Hematopoietic multipotent progenitor cell treated with erythropoietin and hydrocortisone succinate and interleukin-3 and kit ligand, for 17 days (in vitro differentiated cells): Measurements from ENCODE around the gene IL17RA.
"Not testable (repeated sequence)": the region's sequence is repeated elsewhere in the genome, so short reads cannot be mapped to it uniquely, and the experiment has no call there.

ENCODE experiments used
- DNase-seq: peaks from one replicate; pipeline ENCODE4 v3.0.0-alpha.2; 2015; ENCODE audit warnings: low spot score

IL17RA gene

DNA sequence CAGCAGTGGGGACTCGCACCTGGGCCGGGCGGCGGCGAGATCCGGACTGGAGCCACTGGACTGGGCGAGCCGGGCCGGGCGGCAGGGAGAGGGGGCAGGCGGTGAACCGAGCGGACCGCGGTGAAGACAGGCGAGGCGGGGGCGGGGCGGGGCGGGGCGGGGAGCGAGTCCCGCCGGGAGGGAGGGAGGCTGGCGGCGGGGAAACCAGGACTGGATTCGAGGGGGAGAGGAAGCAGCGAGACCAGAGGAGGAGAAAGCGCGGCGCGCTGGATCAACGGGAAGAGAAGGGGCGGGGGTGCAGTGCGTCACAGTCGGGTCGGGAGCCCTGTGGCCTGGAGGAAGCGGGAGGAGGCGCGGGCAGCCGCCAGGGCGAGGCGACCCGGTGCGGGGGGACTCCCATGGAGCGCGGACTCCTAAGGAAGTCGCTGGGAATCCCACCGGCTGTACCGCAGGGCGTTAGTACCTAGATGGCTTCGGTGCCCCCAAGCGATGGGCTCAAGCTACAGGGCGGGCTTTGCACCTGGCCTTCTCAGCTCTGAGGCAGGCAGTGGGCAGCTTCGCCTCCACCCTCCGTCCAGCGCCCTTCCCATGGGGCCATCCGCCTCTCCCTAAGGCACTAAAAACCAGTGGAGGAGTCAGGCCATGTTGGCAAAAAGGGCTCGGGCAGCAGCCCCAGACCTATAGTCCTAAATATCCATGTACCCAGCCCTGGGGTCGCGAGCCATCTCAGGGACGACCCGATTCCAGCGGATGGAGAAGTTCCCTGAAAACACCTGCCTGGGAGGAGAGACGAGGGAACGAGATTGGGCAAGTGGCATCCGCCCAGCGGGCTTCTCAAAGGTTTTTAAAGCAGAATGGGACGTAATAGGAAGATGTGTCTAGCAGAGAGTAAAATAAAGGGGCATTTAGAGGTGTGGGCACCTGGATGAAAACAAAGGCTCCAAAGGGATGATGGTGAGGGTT is 36.7 kb downstream of the IL17RA start, which contains the start of gene TMEM121B:
TMEM121B (minus strand) TSS at position 128 of the 963 bp plus-strand sequence. CDS start 233 bp downstream, outside the sequence.
- no peak for DNase-seq

DNA sequence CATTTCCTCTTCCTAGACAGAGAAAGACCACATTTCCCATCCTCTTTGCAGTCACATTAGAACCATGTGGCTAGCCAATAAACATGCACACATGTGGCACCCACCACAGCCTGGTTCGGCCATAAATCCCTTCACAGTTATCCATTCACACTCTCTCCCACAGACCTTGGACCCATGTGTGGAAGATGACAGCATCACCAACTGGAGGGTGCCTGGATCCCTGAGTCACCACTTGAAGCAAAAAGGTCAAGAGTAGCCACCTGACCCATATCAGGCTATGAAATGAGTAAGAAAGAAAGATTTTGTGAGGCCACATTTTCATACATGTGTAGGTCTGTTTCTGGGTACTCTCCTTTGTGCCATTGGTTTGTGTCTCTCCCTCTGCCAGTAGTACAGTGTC is 45.4 kb downstream of the IL17RA start:
- DNase-seq = no peak

DNA sequence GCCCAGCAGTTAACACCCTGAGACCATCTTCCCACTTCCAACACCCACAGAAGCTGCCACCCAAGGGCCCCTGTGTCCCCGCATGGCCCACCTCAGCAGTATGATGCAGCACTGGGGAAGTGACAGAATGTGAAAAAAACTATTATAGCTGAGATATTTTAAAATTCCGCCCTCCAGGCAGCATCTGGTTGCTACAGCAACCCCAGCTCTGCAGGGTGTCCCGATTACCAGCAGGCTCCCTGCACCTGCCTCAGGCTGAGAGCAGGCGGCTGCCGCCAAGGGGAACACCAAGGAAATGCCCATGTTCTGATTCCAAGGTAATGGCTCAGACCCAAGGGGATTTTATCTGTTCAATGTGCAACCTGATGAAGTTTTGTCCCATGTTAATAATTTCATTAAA is 46.9 kb downstream of the IL17RA start:
- no peak for DNase-seq

DNA sequence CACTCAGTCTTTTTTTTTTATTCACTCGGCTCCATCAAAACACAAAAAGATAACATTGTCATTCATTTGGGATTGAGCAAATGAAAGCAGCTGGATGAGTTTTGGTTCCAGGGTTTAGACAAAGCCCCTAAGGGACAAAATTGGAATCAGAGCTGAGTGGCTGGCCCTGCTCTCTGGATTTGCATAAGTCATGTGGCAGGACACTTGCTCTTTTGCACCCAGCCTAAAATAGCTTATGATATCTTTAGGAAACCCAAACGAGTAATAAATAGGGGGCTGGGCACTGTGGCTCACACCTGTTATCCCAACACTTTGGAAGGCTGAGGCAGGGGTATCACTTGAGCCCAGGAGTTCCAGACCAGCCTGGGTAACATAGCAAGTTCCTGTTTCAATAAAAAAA is 47.3 kb downstream of the IL17RA start:
- DNase-seq = no peak

DNA sequence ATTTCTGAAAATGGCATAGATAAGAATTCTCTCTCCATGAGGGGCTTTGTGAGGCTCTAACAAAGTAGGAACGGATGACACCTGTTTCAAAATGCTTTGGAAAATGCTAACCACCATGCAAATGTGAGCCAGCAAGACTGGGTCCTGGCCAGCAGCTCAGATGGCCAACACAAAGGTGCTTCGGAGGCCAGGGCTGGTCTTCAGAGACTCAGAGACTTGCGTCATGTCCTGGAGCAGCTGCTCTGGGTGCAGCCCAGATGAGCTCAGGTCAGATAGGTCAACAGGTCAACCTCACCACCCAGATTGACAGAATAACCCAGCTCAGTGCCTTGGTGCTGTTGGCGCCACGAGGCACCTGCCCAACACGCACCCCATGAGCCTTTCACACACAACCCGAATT is 48.3 kb downstream of the IL17RA start:
- DNase-seq = no peak

DNA sequence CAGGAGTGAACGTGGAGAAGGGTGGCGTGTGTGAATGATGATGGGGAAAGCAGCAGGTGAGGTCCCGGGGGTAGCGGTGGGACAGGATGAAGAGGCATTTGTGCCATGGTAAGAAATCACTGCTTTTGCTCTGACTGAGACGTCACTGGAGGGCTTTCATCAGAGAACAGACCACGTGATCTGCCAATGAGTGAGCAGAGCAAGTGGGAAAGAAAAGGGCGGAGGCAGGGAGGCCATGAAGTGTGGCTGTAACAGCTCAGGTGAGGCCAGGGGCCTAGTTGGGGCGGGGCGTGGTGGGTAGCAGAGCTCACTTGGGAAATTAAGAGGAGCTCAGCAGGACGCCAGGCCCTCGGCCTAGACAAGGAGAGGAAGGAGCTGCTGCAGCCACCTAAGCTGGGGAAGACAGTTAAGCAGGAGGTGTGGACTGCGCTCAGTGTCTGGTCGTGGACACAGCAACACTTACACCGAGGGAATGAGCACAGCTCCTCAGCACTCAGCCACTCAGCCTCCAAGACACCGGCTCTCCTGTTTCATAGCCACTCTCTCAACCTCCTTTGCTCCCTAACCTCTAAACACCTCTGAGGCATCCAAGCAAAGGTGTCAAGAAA is 50.5 kb downstream of the IL17RA start:
- DNase-seq = no peak

DNA sequence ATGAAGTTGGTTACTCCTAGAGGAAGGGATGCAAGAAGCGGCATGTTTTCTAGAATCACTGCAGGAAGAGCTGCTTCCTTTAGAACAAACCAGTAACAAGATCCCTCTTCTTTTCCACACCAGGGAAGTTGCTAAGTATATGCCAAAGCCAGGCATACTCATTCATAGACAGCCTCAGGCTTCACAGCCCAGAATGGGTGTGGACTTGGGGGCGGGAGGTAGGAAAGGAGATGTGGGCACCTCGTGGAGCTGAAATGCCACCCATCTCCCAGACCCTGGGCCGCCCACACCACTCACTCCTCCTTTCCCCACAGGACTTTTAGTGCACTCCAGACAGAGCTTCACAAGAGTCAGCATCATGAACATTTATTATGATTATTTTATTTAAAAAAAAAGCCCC is 52.4 kb downstream of the IL17RA start:
- DNase-seq = no peak

DNA sequence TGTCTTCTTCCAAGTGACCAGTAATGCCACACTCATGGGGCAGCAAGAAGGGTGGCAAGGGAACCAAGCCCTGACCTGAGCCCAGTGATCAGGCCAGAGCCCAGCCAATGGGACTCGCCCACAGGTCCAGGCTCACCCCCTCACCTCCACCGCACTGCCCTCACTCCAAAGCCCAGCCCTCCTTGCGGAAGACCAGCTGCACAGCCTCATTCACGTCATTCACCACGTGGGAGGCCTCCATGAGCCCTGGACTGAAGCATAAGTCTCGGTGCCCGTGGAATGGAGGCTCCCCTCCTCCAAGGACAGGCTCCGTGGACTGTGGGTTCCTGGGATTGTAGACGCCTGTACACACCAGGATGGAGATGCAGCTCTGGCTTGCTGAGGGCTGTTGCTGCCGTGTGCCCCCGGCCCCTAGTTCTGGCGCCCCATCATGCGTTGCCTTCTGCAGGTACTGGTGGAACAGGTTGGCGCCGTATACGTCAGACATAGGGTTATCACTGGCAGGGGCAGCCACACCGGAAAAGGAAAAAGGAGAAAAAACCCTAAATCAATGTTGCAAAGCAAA is 53.1 kb downstream of the IL17RA start:
- no peak for DNase-seq

DNA sequence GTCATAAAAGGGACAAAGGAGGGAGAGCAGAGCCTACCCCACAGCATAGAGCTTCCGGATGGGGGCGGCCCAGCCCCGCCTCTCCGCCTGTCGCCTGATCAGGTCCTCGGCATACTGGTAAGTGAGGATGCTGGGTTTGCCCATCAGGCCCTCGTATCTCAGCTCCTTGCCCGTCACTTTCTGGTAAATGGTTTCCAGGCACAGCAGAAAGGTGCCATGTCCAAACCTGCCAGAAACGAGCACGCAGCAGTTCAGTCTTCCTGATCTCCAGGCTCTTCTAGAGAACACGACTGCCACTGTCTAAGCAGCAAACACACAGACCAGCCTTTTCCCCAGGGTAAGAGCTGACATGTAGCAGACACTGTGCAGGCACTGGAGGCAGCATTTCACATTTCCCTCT is 53.7 kb downstream of the IL17RA start:
- DNase-seq = no peak

DNA sequence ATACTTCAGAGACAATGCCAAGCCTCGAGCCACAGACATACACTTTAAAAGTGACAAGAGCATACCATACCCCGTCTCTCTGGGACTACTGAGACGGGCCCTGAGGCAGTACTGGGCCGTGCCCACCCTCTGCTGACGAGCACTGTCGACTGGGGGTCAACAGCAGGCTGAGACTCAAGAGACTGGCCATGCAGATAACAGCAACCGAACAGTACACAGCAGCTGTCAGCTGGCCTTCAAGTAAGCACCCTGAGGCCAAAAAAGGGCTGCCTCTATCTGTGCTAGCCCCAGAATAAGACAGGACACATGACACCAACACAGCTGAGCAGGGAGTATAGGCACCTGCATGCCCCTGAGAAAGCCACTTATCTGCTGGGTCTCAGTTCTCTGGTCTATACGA is 55.2 kb downstream of the IL17RA start:
- DNase-seq = no peak

DNA sequence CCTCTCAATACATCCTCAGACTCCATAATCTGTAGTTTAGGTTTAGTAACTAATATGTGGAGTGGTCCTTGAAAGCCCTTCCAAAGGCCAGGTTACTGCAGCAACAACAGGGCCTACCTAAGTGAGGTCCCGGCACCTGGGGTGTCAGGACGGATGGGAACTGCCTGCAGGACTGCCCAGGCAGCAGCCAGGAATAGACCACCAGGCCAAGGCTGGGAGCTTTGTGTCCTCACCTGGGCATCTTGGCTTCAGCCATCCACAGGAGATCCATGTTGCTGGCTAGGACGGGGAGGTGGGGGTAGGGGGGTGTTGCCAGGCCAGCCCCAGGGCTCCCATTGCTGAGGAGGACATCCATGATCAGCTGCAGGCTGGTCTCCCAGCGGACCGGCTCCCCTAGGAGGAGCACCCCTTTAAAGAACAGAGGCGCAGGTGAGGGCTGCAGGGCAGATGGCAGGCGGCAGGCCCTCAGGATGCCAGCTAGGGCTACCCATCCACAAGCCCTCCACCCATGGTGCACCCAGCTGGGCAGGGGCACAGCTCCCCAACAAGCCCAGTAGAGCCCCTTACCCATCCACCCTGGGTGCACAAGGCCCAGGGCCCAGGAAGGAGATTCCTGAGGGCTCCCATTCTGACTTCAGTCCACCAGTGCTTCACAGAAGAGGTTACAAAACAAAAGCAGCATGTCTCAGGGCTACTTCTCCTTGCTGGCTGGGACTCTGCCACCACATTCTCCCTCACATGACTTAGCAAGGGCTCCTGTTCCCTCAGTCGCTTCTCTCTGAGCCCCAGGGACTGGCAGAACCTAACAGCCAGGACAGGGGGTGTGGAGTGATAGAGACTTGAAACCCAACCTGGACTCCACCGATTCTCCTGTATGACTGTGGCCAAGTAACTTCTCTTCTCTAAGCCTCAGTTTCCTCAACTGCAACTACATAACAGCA is 56.3 kb downstream of the IL17RA start:
- DNase-seq = no peak

DNA sequence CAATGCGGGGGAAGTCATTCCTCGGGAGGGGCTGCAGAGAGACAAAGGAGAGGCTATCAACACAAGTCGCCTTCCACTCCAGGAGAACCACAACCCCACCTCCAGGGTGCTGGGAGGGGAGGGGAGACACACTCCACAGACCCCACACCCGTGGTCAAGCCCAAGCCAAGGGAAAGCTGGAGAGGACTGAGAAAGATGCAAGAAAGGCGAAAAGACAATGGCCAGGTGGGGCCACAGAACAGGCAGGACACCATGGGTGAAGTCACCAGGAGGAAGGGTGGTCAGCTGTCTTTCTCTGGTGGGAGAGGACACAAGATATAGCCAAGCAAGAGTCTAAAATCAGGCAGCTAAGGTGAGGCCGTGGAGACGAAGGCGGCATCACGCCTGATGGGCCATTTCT is 58.3 kb downstream of the IL17RA start:
- DNase-seq = no peak

DNA sequence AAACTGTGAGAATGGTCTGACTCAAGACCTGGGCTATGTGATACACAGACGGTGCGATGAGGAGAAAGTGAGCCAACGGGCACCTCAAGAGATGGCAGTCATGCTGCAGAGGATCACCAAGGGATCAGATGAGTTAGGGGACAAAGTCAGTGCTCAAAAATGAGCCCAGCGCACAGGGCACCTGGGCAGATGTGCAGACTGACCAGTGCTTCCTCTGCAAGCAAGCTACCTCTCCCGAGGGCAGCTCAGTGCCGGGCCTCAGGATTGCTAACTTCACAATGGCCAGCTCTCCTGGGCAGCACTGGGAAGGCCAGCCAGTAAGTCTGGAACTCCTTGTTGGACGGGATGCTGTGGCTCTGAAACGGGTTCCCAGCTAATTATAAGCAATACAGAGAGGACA is 59.0 kb downstream of the IL17RA start:
- no peak for DNase-seq

DNA sequence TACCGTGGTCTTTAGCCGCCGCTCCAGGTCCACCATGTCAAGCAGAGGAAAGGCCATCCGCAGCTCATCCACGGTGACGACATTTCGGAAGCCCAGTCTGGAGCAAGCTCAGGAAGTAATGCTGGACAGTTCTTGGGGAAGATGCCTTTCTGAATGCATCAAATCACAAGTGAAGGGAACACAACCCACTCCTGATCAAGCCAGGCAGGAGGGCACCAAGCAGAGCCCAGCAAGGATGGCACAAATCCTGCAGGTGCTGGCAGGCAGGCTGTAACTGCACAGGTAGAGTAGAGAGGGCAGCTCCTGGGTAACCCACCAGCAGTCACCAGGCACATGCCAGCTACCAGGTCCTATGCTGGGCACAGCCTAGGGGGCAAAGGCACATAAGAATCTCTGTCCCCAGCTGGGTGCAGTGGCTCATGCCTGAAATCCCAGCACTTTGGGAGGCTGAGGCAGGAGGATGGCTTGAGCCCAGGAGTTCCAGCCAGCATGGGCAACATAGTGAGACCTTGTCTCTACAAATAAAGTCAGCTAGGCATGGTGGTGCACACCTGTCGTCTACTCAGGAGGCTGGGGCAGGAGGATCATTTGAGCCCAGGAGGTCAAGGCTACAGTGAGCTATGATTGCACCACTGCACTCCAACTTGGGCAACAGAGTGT is 60.4 kb downstream of the IL17RA start:
- no peak for DNase-seq

DNA sequence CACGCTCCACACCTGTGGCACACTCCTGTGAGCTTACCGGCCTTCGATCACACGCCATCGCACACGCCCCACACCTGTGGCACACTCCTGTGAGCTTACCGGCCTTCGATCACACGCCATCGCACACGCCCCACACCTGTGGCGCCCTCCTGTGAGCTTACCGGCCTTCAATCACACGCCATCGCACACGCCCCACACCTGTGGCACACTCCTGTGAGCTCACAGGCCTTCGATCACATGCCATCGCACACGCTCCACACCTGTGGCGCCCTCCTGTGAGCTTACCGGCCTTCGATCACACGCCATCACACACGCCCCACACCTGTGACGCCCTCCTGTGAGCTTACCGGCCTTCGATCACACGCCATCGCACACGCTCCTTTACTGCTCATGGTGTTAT is 62.7 kb downstream of the IL17RA start:
- not testable (repeated sequence) for DNase-seq

DNA sequence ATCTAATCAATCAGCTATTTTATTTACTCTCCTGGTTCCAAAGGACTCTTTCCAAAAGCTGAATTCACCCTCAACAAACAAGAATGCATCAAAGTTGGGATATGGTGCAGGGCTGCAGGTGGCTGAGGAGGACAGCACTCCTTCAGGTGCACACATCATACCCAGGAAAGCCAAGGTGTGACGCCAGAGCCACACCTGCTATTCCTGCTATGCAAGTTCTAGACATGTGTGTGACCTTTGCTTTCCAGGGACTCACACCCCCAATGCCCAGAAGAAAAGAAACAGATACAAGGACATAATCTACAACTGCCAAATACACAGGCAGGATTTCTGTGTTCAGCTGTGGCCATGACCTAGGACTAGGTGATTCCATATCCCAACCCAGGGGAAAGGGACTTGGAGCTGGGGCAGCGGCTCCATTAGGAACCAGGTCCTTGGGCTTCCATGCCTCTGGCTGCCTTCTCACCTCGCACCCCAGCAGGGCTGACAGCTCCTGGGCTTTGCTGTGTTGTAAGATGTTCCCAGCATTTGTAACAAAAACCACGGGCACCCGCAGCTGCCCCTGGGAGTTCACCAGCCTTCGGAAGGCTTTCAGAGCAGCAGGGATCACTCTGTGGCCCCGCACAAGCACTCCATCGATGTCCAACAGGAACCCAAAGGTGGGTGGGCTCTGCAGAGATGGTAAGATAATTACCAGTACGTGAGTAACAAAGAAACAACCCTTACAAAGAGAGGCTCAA is 64.4 kb downstream of the IL17RA start:
- DNase-seq = no peak

DNA sequence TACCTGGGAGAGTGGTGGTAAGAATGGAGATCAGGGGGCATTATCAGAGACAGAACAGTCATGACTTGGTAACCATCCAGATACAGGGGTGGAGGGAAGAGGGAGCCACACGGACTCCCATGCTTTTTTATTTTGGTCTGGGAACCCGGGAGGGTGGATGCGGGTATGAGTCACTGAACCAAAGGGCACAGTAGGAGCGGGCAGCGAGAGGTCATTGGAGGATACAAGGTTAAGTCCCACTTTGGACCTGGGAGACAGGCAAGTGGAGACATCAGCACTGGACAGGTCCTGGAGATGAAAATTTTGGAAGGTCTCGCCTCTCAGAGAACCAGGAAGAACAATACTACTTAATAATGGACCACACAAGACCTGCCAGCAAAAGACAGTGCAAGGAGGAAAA is 67.5 kb downstream of the IL17RA start:
- no peak for DNase-seq

DNA sequence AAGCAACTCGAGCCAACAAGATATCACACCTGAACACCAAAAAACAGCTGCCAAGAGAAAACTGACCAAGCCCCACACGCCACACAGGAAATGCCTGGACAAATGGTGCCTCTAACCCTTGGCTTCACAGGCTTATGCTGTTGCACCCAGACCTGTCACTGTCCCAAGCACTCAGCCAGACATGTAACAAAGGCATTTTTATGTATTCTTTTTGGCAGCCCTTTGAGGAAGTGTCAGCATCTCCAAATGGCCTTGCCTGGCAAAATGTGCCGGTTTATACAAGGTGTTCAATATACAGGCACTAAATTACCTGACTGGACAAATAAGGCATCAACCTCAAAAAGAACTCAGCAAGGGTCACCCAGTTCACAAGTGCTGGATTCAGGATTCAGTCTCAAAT is 68.2 kb downstream of the IL17RA start:
- no peak for DNase-seq

DNA sequence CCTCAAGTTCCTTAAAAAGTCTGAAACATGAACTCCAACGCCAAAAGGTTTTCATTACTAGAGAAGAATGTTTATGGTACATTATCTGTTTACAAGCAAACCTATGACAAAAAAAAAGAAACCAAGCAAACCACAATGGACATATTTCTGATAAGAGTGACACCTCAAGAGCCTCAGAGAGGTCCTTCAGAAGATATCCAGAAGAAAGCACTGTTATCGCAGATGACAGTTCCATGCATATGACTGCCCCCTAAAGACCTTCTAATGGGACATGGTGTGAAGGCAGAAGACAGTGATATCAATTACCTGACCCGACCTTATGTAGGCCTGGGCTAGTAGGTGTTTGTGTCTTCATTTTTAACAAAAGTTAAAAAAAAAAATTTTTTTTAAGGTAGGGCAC is 71.1 kb downstream of the IL17RA start:
- DNase-seq = no peak

DNA sequence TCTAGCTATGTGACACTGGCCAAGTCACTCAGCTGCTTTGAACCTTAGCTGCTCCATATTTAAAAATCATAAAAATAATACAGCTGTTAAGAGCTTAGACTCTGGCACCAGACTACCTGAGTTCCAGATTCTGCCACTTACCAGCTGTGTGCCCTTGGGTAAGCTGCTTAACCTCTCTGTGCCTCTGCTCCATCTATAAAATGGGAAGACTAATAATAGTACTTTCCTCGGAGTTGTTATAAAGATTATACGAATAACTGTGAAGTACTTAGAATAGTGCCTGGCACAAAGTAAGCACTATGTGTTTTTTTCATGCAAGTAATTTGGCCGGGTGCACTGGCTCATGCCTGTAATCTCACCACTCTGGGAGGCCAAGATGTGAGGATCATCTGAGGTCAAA is 72.9 kb downstream of the IL17RA start:
- DNase-seq = no peak

DNA sequence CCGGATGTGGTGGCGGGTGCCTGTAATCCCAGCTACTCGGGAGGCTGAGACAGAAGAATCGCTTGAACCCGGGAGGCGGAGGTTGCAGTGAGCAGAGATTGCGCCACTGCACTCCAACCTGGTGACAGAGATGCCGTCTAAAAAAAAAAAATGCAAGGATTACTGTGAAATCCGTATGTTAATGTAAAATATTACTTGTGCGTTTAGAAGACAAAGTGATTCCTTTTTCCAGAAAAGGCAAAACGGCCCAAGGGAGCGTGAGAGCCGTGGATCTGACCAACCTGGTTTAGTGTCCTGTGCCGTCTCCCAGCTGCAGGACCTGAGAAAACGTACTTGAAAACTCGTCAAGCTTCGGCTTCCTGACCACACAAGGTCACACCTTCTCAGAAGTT is 73.4 kb downstream of the IL17RA start:
- no peak for DNase-seq
